Measurements from ENCODE around the gene RNF114. TPM values are rescaled to one million over a fixed set of nuclear protein-coding genes. Genes with fewer than 3 reads are reported as not detected.
A peak's percentile ranks its signal among the peaks of the same experiment; 100 is the strongest.
"Not testable (repeated sequence)": the region's sequence is repeated elsewhere in the genome, so short reads cannot be mapped to it uniquely, and the experiment has no call there.

The RNF114 gene
- total and polyA plus RNA-seq, 12 donors = 26.9 to 201 (median 68.9) TPM

DNA sequence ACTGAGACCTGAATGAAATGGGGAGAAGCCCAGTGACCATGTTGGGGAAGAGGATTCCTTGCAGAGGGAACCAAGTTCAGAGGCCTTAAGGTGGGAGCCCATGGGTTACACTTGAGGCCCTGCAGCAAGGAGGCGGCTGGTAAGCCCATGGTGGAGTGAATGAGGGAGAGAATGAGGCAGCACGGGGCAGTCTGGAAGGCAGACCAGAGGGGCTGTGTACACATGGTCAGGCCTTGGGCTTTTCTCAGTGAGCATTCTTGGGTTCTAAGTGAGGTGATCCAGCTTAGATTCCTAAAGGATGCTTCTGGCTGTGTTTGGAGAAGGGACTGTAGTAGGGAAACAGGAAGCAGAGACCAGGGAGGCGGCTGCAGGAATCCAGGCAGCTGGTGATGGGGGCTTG, 19.0 kb downstream of the RNF114 start:
- peaks cover 0 to 62% of the 10 kb centered on the region in 2 donors for H3K36me3 ChIP-seq (replicated peaks in 1 of 2)
- WGBS, 4 donors = 95 to 96% (median 95%) methylated on average over 3 of the region's 3 CpGs

DNA sequence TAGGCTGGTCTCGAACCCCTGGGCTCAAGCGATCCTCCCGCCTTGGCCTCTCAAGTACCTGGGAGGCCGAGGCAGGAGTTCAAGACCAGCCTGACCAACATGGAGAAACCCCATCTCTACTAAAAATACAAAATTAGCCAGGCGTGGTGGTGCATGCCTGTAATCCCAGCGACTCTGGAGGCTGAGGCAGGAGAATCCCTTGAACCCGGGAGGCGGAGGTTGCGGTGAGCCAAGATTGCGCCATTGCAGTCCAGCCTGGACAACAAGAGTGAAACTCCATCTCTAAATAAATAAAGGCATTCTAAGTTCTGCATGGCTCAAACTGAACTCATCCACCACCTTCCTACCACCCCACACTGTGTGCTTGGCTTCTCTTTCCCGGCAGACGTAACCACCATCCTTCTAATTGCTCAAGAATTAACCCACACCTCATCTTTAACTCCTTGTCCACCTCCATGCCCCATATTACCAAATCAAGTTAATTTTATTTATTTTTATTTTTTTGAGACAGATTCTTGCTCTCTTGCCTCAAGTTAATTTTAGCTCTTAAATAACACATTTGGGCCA, 19.7 kb downstream of the RNF114 start:
- H3K36me3 ChIP-seq (replicated peaks in 1 of 2) = peaks cover 0 to 55% of the 10 kb centered on the region in 2 donors
- 87 to 93% (median 90%) methylated on average over 10 to 12 of the region's 12 CpGs for WGBS, 4 donors

More for the DNA sequence above, 19.0 kb downstream of the RNF114 start:
- peaks cover 0 to 13% of the 10 kb centered on the region in 2 donors for H3K4me1 ChIP-seq (replicated peaks in 1 of 2)
- H3K9me3 ChIP-seq (replicated peaks in 1 of 3) = no peaks in the 10 kb centered on the region
- TF ChIP-seq POLR2A (IDR thresholded peaks at IDR 0.05) = no peak
- TF ChIP-seq, protein P1, sequence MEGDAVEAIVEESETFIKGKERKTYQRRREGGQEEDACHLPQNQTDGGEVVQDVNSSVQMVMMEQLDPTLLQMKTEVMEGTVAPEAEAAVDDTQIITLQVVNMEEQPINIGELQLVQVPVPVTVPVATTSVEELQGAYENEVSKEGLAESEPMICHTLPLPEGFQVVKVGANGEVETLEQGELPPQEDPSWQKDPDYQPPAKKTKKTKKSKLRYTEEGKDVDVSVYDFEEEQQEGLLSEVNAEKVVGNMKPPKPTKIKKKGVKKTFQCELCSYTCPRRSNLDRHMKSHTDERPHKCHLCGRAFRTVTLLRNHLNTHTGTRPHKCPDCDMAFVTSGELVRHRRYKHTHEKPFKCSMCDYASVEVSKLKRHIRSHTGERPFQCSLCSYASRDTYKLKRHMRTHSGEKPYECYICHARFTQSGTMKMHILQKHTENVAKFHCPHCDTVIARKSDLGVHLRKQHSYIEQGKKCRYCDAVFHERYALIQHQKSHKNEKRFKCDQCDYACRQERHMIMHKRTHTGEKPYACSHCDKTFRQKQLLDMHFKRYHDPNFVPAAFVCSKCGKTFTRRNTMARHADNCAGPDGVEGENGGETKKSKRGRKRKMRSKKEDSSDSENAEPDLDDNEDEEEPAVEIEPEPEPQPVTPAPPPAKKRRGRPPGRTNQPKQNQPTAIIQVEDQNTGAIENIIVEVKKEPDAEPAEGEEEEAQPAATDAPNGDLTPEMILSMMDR (IDR thresholded peaks at IDR 0.05) = no peak
- no peak overlapping the region for H3K27ac ChIP-seq
- H3K27me3 ChIP-seq = no peaks in the 10 kb centered on the region
- DNase-seq = no peak
- intact Hi-C loops (cut with DNase I) = no loop called here
- no peak overlapping the region for H3K4me3 ChIP-seq

DNA sequence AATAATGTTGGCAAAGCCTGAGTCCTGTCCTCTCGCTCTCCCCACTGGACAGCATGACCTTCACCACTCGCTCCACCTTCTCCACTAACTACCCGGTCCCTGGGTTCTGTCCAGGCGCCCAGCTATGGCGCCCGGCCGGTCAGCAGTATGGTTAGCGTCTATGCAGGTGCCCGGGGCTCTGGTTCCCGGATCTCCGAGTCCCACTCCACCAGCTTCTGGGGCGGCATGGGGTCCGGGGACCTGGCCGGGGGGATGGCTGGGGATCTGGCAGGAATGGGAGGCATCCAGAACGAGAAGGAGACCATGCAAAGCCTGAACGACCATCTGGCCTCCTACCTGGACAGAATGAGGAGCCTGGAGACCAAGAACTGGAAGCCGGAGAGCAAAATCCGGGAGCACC, 20.5 kb downstream of the RNF114 start:
- intact Hi-C loops (cut with DNase I) = no loop called here

More for the DNA sequence above, 19.7 kb downstream of the RNF114 start:
- H3K27me3 ChIP-seq; H3K9me3 ChIP-seq (replicated peaks in 1 of 3); H3K27ac ChIP-seq; intact Hi-C loops (cut with DNase I); DNase-seq; H3K4me3 ChIP-seq; H3K4me1 ChIP-seq (replicated peaks in 1 of 2): not testable (repeated sequence)

DNA sequence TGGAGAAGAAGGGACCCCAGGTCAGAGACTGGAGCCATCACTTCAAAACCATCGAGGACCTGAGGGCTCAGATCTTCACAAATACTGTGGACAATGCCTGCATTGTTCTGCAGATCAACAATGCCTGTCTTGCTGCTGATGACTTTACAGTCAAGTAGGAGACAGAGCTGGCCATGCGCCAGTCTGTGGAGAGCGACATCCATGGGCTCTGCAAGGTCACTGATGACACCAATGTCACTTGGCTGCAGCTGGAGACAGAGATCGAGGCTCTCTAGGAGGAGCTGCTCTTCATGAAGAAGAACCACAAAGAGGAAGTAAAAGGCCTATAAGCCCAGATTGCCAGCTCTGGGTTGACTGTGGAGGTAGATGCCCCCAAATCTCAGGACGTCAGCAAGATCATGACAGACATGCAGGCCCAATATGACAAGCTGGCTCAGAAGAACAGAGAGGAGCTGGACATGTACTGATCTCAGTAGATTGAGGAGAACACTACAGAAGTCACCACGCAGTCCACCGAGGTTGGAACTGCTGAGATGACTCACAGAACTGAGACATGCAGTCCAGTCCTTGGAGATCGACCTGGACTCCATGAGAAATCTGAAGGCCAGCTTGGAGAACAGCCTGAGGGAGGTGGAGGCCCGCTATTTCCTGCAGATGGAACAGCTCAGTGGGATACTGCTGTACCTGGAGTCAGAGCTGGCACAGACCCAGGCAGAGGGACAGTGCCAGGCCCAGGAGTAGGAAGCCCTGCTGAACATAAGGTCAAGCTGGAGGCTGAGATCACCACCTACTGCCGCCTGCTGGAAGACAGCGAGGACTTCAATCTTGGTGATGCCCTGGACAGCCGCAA, 21.1 kb downstream of the RNF114 start:
- H3K36me3 ChIP-seq (replicated peaks in 1 of 2) = peaks cover 0 to 41% of the 10 kb centered on the region in 2 donors
- H3K4me1 ChIP-seq (replicated peaks in 1 of 2); H3K9me3 ChIP-seq (replicated peaks in 1 of 3); H3K4me3 ChIP-seq; H3K27ac ChIP-seq; intact Hi-C loops (cut with DNase I); H3K27me3 ChIP-seq: not testable (repeated sequence)
- peak; percentile 68 to 90 (median 77) for DNase-seq
- 57 to 72% (median 68%) methylated on average over 9 to 12 of the region's 12 CpGs for WGBS, 4 donors

More for the DNA sequence above, 20.5 kb downstream of the RNF114 start:
- WGBS, 4 donors = 89 to 96% (median 94%) methylated on average over 14 to 18 of the region's 18 CpGs
- peaks cover 0 to 4% of the 10 kb centered on the region in 2 donors for H3K4me1 ChIP-seq (replicated peaks in 1 of 2)
- no peaks in the 10 kb centered on the region for H3K27me3 ChIP-seq
- TF ChIP-seq, protein P1 (IDR thresholded peaks at IDR 0.05) = no peak
- no peak for TF ChIP-seq POLR2A (IDR thresholded peaks at IDR 0.05)
- no peak for DNase-seq
- no peak overlapping the region for H3K27ac ChIP-seq
- no peak overlapping the region for H3K4me3 ChIP-seq
- H3K36me3 ChIP-seq (replicated peaks in 1 of 2) = peaks cover 0 to 47% of the 10 kb centered on the region in 2 donors
- no peaks in the 10 kb centered on the region for H3K9me3 ChIP-seq (replicated peaks in 1 of 3)

DNA sequence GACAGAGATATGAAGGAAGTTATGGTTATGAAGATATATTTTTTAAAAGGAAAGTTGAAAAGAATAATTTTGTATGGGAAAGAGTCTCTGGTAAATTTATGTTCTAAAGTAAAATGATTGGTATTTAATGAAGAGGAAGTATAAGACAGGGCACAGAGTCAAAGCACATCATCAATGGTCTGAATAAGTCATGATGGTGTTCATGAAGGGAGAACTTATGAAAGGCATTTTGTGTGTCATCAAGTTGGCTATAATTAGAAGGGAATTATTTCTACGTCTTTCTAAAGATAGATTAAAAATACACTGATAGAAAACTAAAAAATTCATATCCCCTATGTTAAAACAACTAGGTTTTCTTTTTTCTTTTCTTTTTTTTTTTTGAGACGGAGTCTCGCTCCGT, 25.2 kb downstream of the RNF114 start:
- peaks cover 0 to 2% of the 10 kb centered on the region in 2 donors for H3K36me3 ChIP-seq (replicated peaks in 1 of 2)
- no peak for DNase-seq
- peaks cover 0 to 4% of the 10 kb centered on the region in 2 donors for H3K4me1 ChIP-seq (replicated peaks in 1 of 2)
- no peak for TF ChIP-seq POLR2A (IDR thresholded peaks at IDR 0.05)
- TF ChIP-seq, protein P1 (IDR thresholded peaks at IDR 0.05) = no peak
- WGBS, 4 donors = 81 to 88% (median 83%) methylated on average over 3 to 4 of the region's 4 CpGs
- H3K27me3 ChIP-seq = no peaks in the 10 kb centered on the region
- no peaks in the 10 kb centered on the region for H3K9me3 ChIP-seq (replicated peaks in 1 of 3)
- intact Hi-C loops (cut with DNase I) = no loop called here
- H3K27ac ChIP-seq = no peak overlapping the region
- H3K4me3 ChIP-seq = no peak overlapping the region
